HL-60 (cell line): Measurements from ENCODE around the gene EXOC1.

Source experiments
- DNase-seq, 2 experiments: peaks; one replicate each; pipeline ENCODE4 v3.0.0-alpha.2; 2010 to 2020; ENCODE audit warnings: low read depth in 1 of 2, low spot score in 1 of 2
- H3K27ac ChIP-seq: fragments of 250-450 bp; sonication (Bioruptor Pico); replicated peaks from 2 replicates; pipeline ENCODE4 v1.5.1; 2020; ENCODE audit warnings: mild to moderate bottlenecking, moderate library complexity
- H3K27me3 ChIP-seq: fragments of 250-450 bp; sonication (Bioruptor Pico); 2 replicates; pipeline ENCODE4 v1.5.1; 2021; ENCODE audit warnings: mild to moderate bottlenecking, moderate library complexity; ENCODE audit not compliant: insufficient read depth, poor library complexity, severe bottlenecking
- H3K4me3 ChIP-seq: replicated peaks from 2 replicates; pipeline ENCODE4 v1.5.1; 2011; ENCODE audit warnings: mild to moderate bottlenecking, control low read depth, low read length; ENCODE audit not compliant: insufficient read depth
- GABPA ChIP-seq: IDR thresholded peaks from 2 replicates; pipeline ENCODE4 v1.6.1; 2012; ENCODE audit warnings: low read depth
- POLR2AphosphoS5 ChIP-seq: IDR thresholded peaks from 2 replicates; pipeline ENCODE4 v1.6.1; 2012; ENCODE audit warnings: low read depth
- SPI1 ChIP-seq: IDR thresholded peaks from 2 replicates; pipeline ENCODE4 v1.6.1; 2012; ENCODE audit warnings: low read depth, mild to moderate bottlenecking, borderline replicate concordance
- TF ChIP-seq, protein P1 (sequence below): IDR thresholded peaks from 2 replicates; pipeline ENCODE4 v1.6.1; 2012; ENCODE audit warnings: low read depth; ENCODE audit not compliant: insufficient replicate concordance
- TF ChIP-seq, protein P2 (sequence below): IDR thresholded peaks from one replicate; pipeline ENCODE4 v1.5.1; 2011; ENCODE audit warnings: low read length, control low read depth, inconsistent platforms; ENCODE audit not compliant: insufficient read depth

The EXOC1 gene

DNA sequence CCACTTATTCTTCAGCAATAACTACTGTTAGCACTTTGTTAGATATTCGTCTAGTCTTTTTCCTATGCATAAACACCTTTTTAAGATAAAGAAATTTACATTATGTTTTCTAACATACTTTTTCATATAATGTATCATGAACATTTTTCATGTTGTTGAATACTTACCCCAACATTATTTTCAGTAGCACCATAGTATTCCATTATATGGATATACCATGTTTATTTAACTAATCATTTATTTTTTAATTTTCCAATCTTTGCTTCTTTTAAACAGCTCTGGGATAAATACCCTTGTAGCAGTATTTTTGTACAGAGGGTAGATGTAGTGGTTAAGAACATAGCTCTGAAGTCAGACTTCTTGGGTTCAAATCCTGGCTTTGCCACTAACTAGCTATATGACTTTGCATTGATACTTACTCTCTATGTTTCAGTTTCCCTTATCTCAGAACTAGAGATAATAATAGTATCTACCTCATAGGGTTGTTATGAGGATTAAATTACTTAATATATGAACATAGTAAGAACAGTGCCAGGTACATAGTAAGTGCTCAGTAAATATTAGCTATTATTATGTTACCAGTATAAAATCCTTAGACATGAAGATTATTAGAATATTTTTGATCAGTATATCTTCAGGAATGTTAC is 11.3 kb downstream of the EXOC1 start:
- DNase-seq: no peak
- H3K27ac ChIP-seq: no peak overlapping the region
- TF ChIP-seq, protein P1, sequence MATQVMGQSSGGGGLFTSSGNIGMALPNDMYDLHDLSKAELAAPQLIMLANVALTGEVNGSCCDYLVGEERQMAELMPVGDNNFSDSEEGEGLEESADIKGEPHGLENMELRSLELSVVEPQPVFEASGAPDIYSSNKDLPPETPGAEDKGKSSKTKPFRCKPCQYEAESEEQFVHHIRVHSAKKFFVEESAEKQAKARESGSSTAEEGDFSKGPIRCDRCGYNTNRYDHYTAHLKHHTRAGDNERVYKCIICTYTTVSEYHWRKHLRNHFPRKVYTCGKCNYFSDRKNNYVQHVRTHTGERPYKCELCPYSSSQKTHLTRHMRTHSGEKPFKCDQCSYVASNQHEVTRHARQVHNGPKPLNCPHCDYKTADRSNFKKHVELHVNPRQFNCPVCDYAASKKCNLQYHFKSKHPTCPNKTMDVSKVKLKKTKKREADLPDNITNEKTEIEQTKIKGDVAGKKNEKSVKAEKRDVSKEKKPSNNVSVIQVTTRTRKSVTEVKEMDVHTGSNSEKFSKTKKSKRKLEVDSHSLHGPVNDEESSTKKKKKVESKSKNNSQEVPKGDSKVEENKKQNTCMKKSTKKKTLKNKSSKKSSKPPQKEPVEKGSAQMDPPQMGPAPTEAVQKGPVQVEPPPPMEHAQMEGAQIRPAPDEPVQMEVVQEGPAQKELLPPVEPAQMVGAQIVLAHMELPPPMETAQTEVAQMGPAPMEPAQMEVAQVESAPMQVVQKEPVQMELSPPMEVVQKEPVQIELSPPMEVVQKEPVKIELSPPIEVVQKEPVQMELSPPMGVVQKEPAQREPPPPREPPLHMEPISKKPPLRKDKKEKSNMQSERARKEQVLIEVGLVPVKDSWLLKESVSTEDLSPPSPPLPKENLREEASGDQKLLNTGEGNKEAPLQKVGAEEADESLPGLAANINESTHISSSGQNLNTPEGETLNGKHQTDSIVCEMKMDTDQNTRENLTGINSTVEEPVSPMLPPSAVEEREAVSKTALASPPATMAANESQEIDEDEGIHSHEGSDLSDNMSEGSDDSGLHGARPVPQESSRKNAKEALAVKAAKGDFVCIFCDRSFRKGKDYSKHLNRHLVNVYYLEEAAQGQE: no peak
- TF ChIP-seq POLR2AphosphoS5 (no peak), SPI1 (no peak), GABPA (no peak)
- TF ChIP-seq, protein P2, sequence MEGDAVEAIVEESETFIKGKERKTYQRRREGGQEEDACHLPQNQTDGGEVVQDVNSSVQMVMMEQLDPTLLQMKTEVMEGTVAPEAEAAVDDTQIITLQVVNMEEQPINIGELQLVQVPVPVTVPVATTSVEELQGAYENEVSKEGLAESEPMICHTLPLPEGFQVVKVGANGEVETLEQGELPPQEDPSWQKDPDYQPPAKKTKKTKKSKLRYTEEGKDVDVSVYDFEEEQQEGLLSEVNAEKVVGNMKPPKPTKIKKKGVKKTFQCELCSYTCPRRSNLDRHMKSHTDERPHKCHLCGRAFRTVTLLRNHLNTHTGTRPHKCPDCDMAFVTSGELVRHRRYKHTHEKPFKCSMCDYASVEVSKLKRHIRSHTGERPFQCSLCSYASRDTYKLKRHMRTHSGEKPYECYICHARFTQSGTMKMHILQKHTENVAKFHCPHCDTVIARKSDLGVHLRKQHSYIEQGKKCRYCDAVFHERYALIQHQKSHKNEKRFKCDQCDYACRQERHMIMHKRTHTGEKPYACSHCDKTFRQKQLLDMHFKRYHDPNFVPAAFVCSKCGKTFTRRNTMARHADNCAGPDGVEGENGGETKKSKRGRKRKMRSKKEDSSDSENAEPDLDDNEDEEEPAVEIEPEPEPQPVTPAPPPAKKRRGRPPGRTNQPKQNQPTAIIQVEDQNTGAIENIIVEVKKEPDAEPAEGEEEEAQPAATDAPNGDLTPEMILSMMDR: no peak
- no peaks in the 10 kb centered on the region for H3K27me3 ChIP-seq
- H3K4me3 ChIP-seq: no peak overlapping the region

DNA sequence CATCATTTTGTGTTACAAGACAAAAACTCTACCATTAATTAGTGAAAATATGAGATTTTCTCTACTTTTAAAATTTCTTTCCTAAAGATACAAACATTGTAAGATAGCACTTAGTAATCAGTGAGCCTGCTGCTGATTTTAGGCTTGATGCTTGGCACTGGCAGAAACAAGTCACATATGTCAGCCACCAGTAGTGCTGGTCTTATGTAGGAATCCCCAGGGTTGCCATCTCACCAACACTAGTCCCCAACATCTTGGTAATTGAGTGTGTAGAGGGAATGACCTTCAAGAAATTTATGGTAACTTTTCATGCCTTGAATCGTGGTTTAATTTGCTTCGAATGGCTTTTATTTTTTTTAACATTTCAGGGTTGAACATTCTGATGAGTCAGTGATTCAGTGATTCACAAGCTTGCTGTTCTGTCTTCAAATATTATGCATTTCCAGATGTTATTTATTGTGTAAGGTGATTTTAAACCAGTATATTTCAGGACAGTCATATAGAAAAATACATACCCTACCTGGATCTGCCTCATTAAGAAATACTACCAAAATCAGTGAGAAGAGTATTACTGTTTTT is 11.9 kb downstream of the EXOC1 start:
- Histone ChIP-seq H3K27ac (no peak overlapping the region), H3K4me3 (no peak overlapping the region), H3K27me3 (no peaks in the 10 kb centered on the region)
- DNase-seq: no peak
- TF ChIP-seq, protein P2: no peak

DNA sequence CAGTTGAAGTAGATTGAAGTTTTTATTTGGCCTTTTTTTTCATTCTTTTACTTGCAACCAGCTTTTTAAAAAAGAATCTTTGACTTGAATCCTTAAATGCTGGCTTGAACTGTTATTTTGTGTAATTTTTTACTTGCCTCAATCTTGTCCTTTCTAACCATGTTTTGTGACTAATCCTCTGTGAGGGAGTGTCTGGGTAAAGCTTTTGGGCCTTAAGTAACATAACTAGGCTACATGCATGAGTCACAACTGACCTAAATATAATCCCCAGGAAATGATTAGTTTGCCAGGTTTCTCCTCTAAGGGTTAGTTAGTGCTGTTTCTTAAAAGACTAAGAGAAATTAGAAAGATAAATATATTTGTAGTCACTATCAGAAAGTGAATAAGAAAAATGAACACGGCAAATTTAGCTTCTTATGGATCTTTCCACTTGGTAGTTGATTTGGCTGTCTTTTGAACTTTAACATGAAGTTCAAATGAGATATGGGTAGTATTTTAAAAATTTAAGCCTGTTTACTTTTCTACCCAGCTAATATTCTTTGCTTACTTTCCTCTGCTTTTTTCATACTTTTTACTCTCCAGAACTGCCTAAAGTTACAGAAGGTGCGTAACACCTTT is 13.0 kb downstream of the EXOC1 start:
- DNase-seq: peak in 1 of 2 experiments; percentile 70
- H3K27ac ChIP-seq: no peak overlapping the region
- no peaks in the 10 kb centered on the region for H3K27me3 ChIP-seq
- TF ChIP-seq, protein P2: no peak
- no peak for TF ChIP-seq POLR2AphosphoS5
- H3K4me3 ChIP-seq: no peak overlapping the region

DNA sequence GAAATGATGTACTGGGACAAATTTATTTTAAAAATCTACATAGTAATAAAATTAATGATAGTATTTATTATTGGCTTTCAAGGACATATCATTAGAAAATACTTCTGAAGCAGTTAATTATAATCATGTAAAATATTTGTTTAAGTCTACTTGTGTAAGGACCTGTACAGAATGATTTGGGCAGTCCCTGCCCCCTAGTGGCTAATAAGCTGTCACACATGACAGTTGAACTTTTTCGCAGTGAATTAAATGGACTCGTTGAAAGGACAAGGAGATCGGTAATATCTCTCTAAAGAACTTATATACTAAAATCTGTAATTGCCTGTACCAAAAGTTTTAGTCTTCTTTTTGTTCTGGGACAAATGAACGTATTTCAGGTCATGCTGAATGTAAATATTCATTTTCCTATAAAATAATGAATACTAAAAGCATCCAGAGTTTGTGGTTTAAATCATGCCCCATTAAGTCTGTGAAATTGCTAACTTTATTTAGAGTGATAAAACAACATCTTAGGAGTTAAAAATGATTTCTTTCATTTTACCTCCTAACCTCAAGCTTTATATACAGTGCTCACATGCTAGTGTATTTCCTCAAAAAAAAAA is 13.6 kb downstream of the EXOC1 start:
- Histone ChIP-seq H3K4me3 (no peak overlapping the region), H3K27ac (no peak overlapping the region), H3K27me3 (no peaks in the 10 kb centered on the region)
- TF ChIP-seq, protein P2: peak; percentile 64
- no peak for TF ChIP-seq GABPA
- peak; percentile 32 to 53 for DNase-seq
